Cardiac muscle cell (in vitro differentiated cells and primary cell): Measurements from ENCODE around the gene ERCC3. TPM values are rescaled to one million over a fixed set of nuclear protein-coding genes. Genes with fewer than 3 reads are reported as not detected.

Experiments
- DNase-seq, 2 donors: peaks; one replicate each; pipeline versions ENCODE4 v3.0.0 to v3.0.0-alpha.2; 2010 to 2017; ENCODE audit warnings: low read depth in 1 of 2, low spot score in 1 of 2
- H3K27ac ChIP-seq: fragments of 200-600 bp; sonication (generic); 2 replicates; pipeline ENCODE4 v1.5.1; 2016
- H3K27me3 ChIP-seq: fragments of 200-600 bp; sonication (generic); 2 replicates; pipeline ENCODE4 v1.6.0; 2016; ENCODE audit warnings: control low read depth
- H3K36me3 ChIP-seq: fragments of 200-600 bp; sonication (generic); 2 replicates; pipeline ENCODE4 v1.5.1; 2016; ENCODE audit warnings: control low read depth
- H3K4me1 ChIP-seq: fragments of 200-600 bp; sonication (generic); 2 replicates; pipeline ENCODE4 v1.8.1; 2017; ENCODE audit warnings: low read depth, mild to moderate bottlenecking, mixed run types
- H3K4me3 ChIP-seq: fragments of 200-600 bp; sonication (generic); 2 replicates; pipeline ENCODE4 v1.5.1; 2016; ENCODE audit warnings: mild to moderate bottlenecking
- H3K9me3 ChIP-seq: fragments of 200-600 bp; sonication (generic); 2 replicates; pipeline ENCODE4 v1.5.1; 2017; ENCODE audit warnings: low read depth, mild to moderate bottlenecking, control low read depth
- CTCF ChIP-seq: IDR thresholded peaks from 2 replicates; pipeline ENCODE4 v1.5.1; 2012; ENCODE audit warnings: low read depth, mild to moderate bottlenecking, low read length
- polyA plus RNA-seq: library from polyadenylated mRNA; unstranded; fragments of >200 nt; fragmentation: Nextera tagmentation; extraction: Ambion mirVana; gene quantifications from 2 replicates; pipeline ENCODE4 v1.2.1, GENCODE V29; 2016
- total RNA-seq: library from RNA; depleted of rRNA; stranded (reverse); fragments of >200 nt; gene quantifications from 2 replicates; pipeline ENCODE4 v1.2.3, GENCODE V29; 2016

The ERCC3 gene
- total RNA-seq: 44.3 and 54.8 TPM in 2 replicates
- polyA plus RNA-seq: 46.0 and 50.0 TPM in 2 replicates

GRCh38 chr2:127293748-127294562, at the start of gene ERCC3:
TSS of gene ERCC3 (minus strand) at chr2:127294144. CDS start at chr2:127294081, 63 bp downstream.
- peak within 1 kb of the TSS; percentile 80 for H3K4me3 ChIP-seq

GRCh38 chr2:127343277-127343676, 49.3 kb upstream of the ERCC3 start:
- Histone ChIP-seq H3K4me1 (no peaks in the 10 kb centered on the region), H3K36me3 (peaks cover 8% of the 10 kb centered on the region), H3K9me3 (no peaks in the 10 kb centered on the region), H3K27ac (no peak overlapping the region), H3K27me3 (no peaks in the 10 kb centered on the region), H3K4me3 (no peak overlapping the region)
- no peak for TF ChIP-seq CTCF
- no peak for DNase-seq

More at GRCh38 chr2:127293748-127294562, at the start of gene ERCC3:
- peaks cover 37% of the 10 kb centered on the region for H3K36me3 ChIP-seq
- peaks cover 4% of the 10 kb centered on the region for H3K4me1 ChIP-seq
- H3K27ac ChIP-seq: peak within 1 kb of the TSS; percentile 91
- no peaks in the 10 kb centered on the region for H3K27me3 ChIP-seq
- no peaks in the 10 kb centered on the region for H3K9me3 ChIP-seq
- no peak for TF ChIP-seq CTCF
- peak; percentile 84 to 93 for DNase-seq

GRCh38 chr2:127342101-127342500, 48.2 kb upstream of the ERCC3 start:
- no peak for DNase-seq
- Histone ChIP-seq H3K4me3 (no peak overlapping the region), H3K27me3 (no peaks in the 10 kb centered on the region), H3K36me3 (peaks cover 16% of the 10 kb centered on the region), H3K27ac (no peak overlapping the region), H3K9me3 (no peaks in the 10 kb centered on the region), H3K4me1 (no peaks in the 10 kb centered on the region)
- TF ChIP-seq CTCF: no peak

- H3K4me1 ChIP-seq: no peaks in the 10 kb centered on the region
- no peaks in the 10 kb centered on the region for H3K9me3 ChIP-seq
- TF ChIP-seq CTCF: no peak
- H3K27ac ChIP-seq: no peak overlapping the region
- H3K4me3 ChIP-seq: no peak overlapping the region
- no peak for DNase-seq
- H3K36me3 ChIP-seq: peaks cover 34% of the 10 kb centered on the region
- H3K27me3 ChIP-seq: no peaks in the 10 kb centered on the region
Measured at GRCh38 chr2:127332335-127332734, 38.4 kb upstream of the ERCC3 start.

- Histone ChIP-seq H3K9me3 (no peaks in the 10 kb centered on the region), H3K4me3 (no peak overlapping the region), H3K27ac (no peak overlapping the region), H3K4me1 (no peaks in the 10 kb centered on the region), H3K27me3 (no peaks in the 10 kb centered on the region), H3K36me3 (peaks cover 28% of the 10 kb centered on the region)
- no peak for DNase-seq
- no peak for TF ChIP-seq CTCF
Measured at GRCh38 chr2:127330753-127331152, 36.8 kb upstream of the ERCC3 start.
